HepG2 (cell line): ENCODE measurements around the gene PLPP3. TPM values are rescaled to one million over a fixed set of nuclear protein-coding genes. Genes with fewer than 3 reads are reported as not detected.

Experiments used
- AHDC1 ChIP-seq: sonication (generic); formaldehyde crosslinking; IDR thresholded peaks from 2 replicates; pipeline ENCODE4 v1.5.1; 2020; ENCODE audit warnings: mild to moderate bottlenecking, missing genetic modification reagents, borderline replicate concordance
- ARID5B ChIP-seq: IDR thresholded peaks from 2 replicates; pipeline ENCODE4 v1.4.0; 2020; ENCODE audit warnings: mild to moderate bottlenecking, missing genetic modification reagents
- HOXA9 ChIP-seq: sonication (generic); formaldehyde crosslinking; IDR thresholded peaks from 2 replicates; pipeline ENCODE4 v1.8.1; 2022; ENCODE audit warnings: missing genetic modification reagents, mild to moderate bottlenecking, moderate library complexity, borderline replicate concordance
- MIXL1 ChIP-seq: IDR thresholded peaks from 2 replicates; pipeline ENCODE4 v1.6.1; 2016
- MTA1 ChIP-seq: sonication (generic); formaldehyde crosslinking; IDR thresholded peaks from 2 replicates; pipeline ENCODE4 v1.4.0; 2020; ENCODE audit warnings: missing genetic modification reagents, mild to moderate bottlenecking, borderline replicate concordance
- SSRP1 ChIP-seq: IDR thresholded peaks from 2 replicates; pipeline ENCODE4 v1.6.1; 2016; ENCODE audit warnings: control low read depth
- TRAFD1 ChIP-seq: sonication (generic); formaldehyde crosslinking; IDR thresholded peaks from 2 replicates; pipeline ENCODE4 v1.5.1; 2020; ENCODE audit warnings: missing genetic modification reagents, mild to moderate bottlenecking, borderline replicate concordance
- ZBTB49 ChIP-seq: sonication (generic); formaldehyde crosslinking; IDR thresholded peaks from 2 replicates; pipeline ENCODE4 v1.4.0; 2020; ENCODE audit warnings: missing genetic modification reagents, borderline replicate concordance
- ZFP37 ChIP-seq: sonication (generic); formaldehyde crosslinking; IDR thresholded peaks from 2 replicates; pipeline ENCODE4 v1.4.0; 2020; ENCODE audit warnings: missing genetic modification reagents, borderline replicate concordance
- ZNF329 ChIP-seq: sonication (generic); formaldehyde crosslinking; IDR thresholded peaks from 2 replicates; pipeline ENCODE4 v1.9.0; 2021; ENCODE audit warnings: low read depth, mild to moderate bottlenecking, missing genetic modification reagents
- ZNF549 ChIP-seq: sonication (generic); formaldehyde crosslinking; IDR thresholded peaks from 2 replicates; pipeline ENCODE4 v1.5.0; 2020; ENCODE audit warnings: missing genetic modification reagents
- ZNF589 ChIP-seq: sonication (generic); formaldehyde crosslinking; conservative IDR thresholded peaks from 2 replicates; pipeline ENCODE4 v1.8.0; 2022; ENCODE audit warnings: mild to moderate bottlenecking, moderate library complexity, missing genetic modification reagents
- ZNF616 ChIP-seq: sonication (generic); formaldehyde crosslinking; IDR thresholded peaks from 2 replicates; pipeline ENCODE4 v1.5.0; 2020; ENCODE audit warnings: low read depth, mild to moderate bottlenecking, missing genetic modification reagents
- polyA plus RNA-seq, 8 experiments: library from polyadenylated mRNA; depleted of rRNA in 3 of 8; stranded (reverse) in 7 of 8; unstranded in 1 of 8; fragments of >200 nt; fragmentation: Illumina TruSeq in 4 of 8; extraction: Trizol in 4 of 8; gene quantifications; 2 replicates each; pipeline versions ENCODE4 v1.2.1 to v1.2.3, GENCODE V29; 2011 to 2016; ENCODE audit warnings: low read depth in 4 of 8, missing spikeins in 1 of 8, mixed read lengths in 1 of 8; ENCODE audit not compliant: insufficient read depth in 1 of 8
- total RNA-seq, 5 experiments: library from RNA; depleted of rRNA; stranded (reverse); fragments of >200 nt; fragmentation: Illumina TruSeq; extraction: Trizol; gene quantifications; 2 replicates each; pipeline ENCODE4 v1.2.3, GENCODE V29; 2016; ENCODE audit warnings: low read depth in 1 of 5

PLPP3 gene
- total and polyA plus RNA-seq, 2 of the 13 experiments (the other 11 are each of a cell fraction or from before 2014, with no cell fraction given) = 49.7 to 65.8 TPM

GRCh38 chr1:56578963-56579875 lies at the start of gene PLPP3 (continued):
- peak; percentile 30; the same call in 1 of the 2 replicates for TF ChIP-seq ARID5B (CRISPR knock-in tag)
- no peak for TF ChIP-seq ZBTB49 (CRISPR knock-in tag)
- no peak for TF ChIP-seq AHDC1 (CRISPR knock-in tag)
- no peak for TF ChIP-seq ZNF589
- TF ChIP-seq MTA1 = peak; percentile 52; the same call in 1 of the 2 replicates
- TF ChIP-seq ZNF616 (CRISPR knock-in tag) = no peak
- no peak for TF ChIP-seq ZFP37
- TF ChIP-seq ZNF549 (CRISPR knock-in tag) = no peak
- TF ChIP-seq MIXL1 = peak; percentile 60; the same call in 1 of the 2 replicates
- no peak for TF ChIP-seq SSRP1
- no peak for TF ChIP-seq TRAFD1 (CRISPR knock-in tag)
- TF ChIP-seq ZNF329 (CRISPR knock-in tag) = peak; percentile 57; the same call in 1 of the 2 replicates
- no peak for TF ChIP-seq HOXA9 (CRISPR knock-in tag)
